Lower leg skin (tissue), 3 donors: ENCODE data around the gene PCSK5.

Experiments
- POLR2A ChIP-seq, 2 donors: fragments of 450-650 bp; IDR thresholded peaks; one replicate each; pipeline ENCODE4 v1.6.1; 2016 to 2017; ENCODE audit warnings: antibody characterized with exemption in 2 of 2, mild to moderate bottlenecking in 1 of 2, moderate library complexity in 1 of 2
- TF ChIP-seq, protein P1 (sequence below), 3 donors: fragments of 450-650 bp; IDR thresholded peaks; one replicate each; pipeline ENCODE4 v1.5.1; 2016; ENCODE audit warnings: antibody characterized with exemption in 3 of 3, mild to moderate bottlenecking in 3 of 3, moderate library complexity in 2 of 3

DNA sequence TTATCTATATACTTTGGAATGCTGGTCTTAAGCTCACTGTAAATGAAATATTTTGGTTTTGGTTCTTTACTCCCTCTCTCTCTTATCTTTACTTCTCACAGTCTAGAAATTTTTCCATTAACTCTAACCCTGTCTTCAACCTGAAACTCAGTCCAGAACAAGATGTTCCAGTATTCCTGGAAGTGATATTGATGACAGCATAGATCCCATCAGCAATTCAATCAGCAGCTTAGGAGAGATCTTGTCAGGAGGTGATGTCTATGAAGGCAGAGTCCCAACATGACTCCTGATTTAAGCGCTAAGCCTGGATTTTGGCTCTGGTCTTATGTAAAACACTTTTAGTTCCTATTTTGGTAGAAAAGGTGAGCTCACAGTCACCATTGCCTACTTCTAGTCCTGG is 451.1 kb downstream of the PCSK5 start:
- TF ChIP-seq, protein P1, sequence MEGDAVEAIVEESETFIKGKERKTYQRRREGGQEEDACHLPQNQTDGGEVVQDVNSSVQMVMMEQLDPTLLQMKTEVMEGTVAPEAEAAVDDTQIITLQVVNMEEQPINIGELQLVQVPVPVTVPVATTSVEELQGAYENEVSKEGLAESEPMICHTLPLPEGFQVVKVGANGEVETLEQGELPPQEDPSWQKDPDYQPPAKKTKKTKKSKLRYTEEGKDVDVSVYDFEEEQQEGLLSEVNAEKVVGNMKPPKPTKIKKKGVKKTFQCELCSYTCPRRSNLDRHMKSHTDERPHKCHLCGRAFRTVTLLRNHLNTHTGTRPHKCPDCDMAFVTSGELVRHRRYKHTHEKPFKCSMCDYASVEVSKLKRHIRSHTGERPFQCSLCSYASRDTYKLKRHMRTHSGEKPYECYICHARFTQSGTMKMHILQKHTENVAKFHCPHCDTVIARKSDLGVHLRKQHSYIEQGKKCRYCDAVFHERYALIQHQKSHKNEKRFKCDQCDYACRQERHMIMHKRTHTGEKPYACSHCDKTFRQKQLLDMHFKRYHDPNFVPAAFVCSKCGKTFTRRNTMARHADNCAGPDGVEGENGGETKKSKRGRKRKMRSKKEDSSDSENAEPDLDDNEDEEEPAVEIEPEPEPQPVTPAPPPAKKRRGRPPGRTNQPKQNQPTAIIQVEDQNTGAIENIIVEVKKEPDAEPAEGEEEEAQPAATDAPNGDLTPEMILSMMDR (IDR thresholded peaks at IDR 0.05) = no peak
- TF ChIP-seq POLR2A (IDR thresholded peaks at IDR 0.05) = no peak
